NCI-H2196 (cell line): ENCODE data around the gene TRMT1.

ENCODE experiments used
- DNase-seq: peaks from one replicate; lab custom pipeline; 2025; ENCODE audit not compliant: unreplicated experiment; lab: John Stamatoyannopoulos, UW

TRMT1 gene

DNA sequence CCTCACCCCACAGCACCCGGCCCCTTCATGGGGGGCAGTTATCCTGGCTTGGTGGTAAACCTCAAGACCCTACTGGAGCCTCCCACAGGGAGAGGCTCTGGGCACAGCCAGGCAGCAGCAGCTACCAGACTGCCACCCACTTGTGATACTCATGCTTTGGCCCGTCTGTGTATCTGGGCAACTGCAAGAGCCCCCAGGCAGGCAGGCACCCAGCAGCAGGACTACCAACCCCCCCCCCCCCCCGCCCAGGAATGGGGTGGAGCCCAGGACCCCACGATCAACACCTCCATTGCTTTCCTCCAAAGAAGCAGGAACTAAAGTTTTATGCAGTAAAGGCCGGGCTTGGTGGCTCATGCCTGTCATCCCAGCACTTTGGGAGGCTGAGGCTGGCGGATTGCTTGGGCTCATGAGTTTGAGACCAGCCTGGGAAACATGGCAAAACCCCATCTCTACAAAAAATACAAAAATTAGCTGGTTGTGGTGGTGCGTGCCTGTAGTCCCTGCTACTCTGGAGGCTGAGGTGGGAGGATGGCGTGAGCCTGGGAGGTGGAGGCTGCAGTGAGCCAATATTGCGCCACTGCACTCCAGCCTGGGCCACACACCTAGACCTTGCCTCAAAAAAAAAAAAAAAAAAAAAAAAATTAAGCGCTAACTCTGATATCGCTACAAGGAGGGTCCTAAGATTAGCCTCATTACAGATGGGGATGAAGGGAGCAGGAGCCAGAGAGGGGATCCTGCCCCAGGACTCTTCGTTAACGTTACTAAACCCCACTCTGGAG is 12.8 kb downstream of the TRMT1 start:
- DNase-seq = no peak

DNA sequence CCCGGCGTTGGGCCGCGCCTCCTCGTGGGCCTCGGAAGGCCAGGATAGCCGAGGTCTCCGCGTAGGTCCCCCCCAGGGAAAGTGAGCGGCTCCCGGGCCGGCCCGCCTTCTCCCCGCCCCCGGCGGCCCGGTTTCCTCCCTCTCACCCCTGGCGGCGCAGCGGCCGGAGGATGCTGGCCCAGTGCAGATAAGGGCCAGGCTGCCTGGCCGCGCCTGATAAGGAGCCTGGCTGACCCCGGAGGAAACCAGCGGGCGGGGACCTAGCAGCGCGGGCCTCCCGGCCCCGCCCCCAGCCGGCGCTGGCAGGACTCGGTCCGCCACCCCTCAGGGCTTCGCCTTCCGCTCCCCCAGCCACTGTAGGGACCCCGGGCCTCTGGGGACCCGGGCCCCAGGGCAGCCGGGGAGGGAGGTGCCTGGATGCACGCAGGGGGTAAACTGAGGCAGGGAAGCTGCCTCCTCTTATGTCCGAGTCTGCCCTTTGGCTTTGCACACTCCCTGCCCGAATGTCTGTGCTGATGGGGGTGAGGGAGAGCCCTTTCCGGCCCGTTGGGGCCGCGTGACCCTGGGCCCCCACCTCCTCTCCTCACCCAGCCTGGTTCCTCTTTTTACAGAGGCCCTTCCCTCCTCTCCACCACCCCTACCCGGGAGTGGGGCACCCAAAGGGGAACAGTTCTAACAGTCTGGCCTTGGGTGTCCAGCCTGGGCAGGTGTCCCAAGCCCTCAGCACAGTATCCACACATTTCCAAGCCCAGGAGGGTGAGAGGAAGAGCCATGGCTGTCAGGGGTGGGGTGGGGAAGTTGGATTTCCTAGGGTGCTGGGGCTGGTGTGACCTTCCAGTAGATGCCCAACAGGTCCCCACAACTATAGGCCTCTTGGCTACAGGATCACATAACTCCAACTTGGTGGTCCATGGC is 13.6 kb downstream of the TRMT1 start, which contains the start of gene LYL1:
LYL1 (minus strand) TSS at position 193 of the 915 bp plus-strand sequence. CDS start 1,687 bp downstream, outside the sequence.
- no peak for DNase-seq

DNA sequence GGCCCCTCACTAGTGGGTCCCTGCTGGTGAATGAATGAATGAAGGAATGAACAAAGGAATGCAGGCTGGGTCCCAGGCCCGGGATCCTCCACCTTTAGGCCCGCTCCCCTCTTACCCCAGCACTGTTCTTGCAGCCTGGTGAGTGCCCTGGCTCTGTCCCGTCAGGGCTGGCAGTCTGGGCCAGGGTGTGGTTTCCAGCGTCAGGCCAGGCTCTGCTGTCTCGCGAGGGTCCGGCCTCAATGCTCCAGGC is 14.2 kb downstream of the TRMT1 start:
- no peak for DNase-seq

DNA sequence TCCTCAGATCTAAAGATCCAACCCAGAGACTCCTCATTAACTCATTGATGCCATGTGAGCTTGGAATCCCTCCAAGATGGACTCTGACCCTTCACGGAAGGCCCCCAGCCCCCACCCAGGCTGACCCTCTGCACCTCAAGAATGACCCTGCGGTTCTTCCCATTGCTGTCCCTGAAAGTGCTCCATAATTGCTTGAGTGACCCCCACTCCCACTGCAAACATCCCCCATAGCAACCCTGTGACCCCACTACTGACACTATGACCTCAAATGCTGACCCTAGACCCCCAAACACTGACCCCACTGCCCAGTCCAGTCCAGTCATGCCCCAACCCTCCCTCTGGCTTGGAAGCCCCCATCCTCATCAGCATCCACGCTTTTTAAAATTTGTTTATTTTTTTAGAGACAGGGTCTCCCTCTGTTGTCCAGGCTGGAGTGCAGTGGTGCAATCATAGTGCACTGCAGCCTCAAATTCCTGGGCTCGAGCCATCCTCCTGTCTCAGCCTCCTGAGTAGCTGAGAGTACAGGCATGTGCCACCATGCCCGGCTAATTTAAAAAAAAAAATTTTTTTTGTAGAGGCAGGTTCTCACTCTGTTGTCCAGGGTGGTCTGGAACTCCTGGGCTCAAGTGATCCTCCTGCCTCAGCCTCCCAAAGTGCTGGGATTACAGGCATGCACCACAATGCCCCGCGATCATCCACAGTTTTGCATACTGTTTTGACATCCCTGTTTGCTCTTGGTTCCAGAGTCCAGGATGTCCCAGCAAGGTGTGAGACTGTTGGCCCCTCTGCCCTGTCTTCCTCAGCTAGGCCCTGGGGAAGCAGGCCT is 14.7 kb downstream of the TRMT1 start:
- no peak for DNase-seq

DNA sequence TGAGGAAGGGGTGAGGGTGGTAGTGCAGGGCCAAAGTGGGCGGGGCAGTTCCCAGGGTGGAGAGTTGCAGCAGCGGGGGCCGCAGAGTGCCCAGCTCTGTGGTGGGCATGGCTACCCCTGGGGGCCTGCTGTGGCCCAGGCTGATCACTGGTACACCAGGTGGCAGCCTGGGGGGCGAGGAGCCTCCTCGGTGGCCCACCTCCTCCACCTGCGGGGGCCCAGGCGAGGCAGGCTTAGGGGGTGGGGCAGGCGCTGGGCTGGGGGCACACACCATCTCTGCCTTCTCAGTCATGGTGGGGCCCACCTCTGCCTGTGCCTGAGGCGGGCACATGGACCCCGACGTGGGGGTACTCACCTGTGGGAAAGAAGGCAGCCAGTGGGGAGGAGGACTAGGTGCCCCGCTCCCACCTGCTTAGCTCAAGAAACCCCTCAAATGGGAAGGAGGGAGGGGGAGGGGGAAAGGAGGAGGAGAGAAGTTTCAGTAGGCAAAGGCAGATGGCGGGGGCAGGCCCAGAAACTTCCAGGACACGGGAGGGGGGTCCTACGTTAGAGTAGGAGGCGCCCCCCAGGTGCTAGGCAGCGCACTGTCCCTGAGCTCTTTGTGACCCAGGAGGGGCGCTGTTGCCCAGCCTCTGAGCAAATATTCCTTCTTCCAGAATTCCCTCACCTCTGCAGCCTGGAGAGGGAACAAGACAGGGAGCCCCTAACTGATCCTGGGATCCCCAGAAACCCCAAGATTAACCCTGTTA is 15.5 kb downstream of the TRMT1 start:
- no peak for DNase-seq

DNA sequence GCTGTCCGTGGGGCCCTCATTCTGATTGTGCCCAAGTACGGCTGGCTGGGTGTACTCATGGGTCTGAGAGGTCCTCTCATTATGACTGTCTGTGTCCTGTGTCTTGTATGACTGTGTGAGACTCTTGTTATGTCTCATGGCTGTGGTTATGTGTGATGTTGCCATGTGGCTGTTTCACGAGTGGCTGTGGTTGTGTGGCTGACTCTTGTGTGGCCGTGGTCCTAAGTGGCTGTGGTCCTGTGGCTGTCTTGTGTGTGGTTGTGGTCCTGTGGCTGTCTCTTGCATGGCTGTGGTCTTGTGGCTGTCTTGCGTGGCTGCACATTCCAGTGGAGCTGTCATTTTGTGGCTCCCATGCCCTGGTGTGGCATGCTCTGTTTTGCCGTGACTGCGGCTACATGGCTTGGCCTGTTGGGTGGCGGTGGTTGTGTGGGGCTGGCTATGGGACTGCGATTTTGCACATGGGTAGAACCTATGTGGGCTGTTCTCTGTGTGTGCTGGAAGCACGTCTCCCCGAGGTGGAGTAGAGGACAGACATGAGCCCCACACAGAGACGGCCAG is 16.4 kb downstream of the TRMT1 start:
- DNase-seq = no peak

DNA sequence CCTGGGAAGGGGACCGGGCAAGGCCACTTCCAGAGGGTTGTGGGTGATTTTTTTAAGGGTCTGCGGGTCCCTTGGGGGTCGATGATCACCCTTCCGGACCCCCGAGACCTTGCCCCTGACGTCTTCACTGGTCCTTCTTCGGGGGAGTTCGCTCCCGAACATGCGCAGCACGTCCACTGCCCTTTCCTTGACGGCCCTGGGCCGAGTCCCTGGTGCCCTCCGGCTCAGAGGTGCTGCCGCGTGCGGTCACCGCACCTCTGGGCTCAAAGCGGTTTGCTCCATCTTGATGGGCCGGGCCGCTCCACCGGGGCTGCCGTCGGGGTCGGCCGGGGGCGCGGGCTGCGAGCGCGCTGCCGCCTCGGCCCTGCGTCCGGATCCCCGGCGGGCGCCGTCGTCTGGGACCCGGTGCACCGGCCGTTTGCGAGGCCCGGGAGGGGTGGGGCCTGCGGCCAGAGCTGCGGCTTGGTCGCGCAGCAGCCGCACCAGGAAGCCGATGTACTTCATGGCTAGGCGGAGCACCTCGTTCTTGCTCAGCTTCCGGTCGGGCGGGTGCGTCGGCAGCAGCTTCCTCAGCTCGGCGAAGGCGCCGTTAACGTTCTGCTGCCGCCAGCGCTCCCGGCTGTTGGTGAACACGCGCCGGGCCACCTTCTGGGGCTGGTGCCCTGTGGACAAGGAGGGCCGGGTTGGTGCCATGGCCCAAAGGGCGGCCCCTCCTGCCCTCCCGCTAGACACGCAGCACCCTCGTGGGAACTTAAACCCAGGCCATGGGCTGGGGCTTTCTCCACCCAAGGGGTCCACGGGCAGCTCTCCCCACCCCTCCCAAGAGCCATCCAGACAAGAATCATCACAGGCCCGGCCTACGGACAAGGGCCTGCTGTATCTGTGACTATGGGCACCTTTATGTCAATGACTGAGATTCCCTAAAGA is 17.2 kb downstream of the TRMT1 start:
- DNase-seq = peak; percentile 40

DNA sequence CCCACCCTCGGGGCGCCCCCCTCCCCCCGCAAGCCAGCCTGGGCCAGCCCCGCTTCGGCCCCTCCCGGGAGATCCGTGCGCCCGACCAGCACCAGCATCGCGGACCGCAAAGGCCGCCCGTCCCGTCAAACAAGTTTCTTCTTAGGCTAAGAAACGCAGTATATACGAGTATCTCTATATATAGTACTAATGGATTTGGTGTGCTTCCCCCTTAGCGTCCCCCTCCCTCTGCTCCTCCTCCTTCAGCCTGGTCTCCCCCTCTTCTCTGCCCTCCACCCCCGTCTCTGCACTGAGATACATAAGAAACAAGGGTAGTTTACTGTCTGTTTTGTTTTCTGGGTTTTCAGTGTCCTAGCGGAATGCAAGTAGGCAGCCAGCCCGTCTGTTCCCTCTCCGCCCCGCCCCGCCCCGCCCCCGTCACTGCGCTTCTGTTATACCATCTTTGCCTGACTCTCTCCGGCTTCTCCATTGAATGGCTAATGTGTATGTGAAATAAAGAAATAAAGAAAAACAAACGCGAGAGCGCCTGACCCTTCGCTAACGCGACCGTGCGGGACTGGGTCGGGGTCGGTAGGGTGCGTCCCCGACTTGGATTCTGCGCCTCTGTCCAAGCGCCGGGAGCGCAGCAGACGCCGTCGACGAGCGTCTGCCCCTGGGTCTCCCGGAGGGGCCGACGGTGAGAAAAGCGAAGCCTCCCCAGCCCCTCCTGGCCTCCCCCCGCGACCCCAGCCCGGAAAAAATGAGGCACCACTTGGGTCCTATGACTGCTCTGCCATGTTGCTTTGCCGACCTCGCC is 18.1 kb downstream of the TRMT1 start:
- no peak for DNase-seq

DNA sequence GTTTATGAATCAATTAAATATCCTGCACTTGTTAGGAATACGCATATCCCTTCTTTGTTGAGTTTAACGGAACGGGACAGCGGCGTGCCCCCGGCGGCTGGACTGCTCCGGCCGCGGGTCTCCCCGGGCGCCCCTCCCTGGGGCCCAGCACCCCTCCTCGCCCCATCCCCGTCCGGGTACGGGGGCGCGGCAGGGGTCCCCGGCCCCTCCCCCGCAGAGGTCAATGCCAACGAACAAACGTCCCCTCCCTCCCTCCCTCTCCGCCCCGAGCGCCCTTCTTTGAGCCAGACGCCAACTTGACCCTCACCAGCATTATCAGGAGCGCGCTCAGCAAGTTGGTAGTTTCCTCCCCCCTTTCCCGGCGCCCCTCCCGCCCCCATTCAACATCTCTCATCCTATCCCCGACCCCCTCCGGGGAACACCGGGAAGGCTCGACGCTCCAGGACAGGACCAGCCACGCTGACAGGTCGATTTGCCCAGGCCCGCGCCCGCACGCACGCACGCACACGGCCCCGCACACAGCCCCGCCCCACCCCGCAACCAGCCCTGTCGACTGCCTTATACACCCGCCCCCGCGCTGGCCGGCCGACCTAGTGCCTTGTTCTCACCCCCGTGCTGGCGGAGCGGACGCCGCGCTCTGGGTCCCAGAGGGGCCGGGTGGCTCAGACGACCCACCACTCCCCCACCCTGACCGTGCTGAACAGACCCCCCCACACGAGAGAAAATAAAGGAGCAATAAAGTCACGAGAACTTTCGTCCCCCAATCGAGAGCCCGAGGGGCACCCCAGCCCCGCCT is 18.9 kb downstream of the TRMT1 start:
- no peak for DNase-seq

DNA sequence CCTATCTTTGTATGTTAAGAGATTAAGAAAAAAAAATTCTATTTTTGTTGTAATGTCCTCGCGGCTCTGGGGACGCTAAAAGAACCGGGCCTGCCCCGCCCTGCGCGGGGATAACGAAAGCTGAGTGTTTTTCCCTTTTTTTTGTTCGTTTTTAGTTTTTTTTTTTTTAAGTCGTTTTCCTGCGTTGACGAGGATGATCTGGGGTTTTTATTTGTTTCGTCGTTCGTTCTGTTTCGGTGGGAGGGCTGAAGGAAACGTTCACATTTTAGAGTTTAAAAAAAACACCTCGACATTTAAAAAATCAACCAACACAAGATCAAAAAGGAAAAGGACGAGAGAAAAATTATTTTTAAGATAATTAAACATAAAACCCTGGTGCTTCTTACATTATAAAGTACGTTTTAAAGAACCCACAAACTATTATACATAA is 19.5 kb downstream of the TRMT1 start:
- no peak for DNase-seq

DNA sequence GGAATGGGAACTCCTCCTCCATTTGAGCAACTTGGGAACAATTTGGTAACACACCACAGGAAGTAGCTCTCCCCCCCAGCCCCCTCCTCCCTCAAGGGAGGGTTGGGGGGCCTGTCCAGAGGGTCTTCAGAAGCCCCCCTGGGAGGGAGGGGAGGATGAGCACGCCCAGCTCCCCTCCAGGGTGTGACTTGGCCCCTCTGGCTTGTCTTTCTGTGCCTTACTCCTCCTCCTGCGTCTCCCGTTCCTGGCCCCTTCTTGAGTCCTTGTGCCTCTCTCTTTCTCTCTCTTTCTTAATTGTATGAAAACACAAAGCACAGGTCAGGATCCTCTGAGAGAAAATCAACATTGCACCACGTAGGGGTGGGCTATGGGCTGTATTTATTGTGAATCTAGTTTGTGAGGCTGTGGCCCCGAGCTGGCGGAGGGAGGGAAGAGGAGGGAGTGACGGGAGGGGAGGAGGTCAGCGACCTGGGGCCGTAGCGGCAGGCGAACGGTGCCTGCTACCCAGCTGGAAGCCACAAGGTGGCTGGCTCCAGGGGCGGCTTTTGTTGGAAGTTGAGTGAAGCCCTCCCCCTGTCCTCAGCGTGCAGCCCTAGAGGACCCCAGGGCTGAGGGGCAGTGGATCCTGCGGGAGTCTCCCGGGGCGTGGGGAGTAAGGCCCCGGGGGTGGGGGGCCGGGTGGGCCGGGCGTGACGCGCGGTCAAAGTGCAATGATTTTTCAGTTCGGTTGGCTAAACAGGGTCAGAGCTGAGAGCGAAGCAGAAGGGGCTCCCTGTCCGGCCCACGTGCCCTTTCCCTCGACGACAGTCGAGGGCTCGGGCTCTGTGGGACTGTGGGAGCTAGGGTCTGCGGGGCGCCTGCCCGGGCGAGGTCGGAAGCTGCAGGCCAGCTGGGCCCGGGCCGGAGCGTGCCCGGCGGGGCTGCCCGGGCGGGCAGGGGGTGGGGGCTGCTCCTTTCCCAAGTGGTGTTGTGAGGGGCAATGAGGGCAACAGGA is 20.3 kb downstream of the TRMT1 start:
- DNase-seq = no peak

DNA sequence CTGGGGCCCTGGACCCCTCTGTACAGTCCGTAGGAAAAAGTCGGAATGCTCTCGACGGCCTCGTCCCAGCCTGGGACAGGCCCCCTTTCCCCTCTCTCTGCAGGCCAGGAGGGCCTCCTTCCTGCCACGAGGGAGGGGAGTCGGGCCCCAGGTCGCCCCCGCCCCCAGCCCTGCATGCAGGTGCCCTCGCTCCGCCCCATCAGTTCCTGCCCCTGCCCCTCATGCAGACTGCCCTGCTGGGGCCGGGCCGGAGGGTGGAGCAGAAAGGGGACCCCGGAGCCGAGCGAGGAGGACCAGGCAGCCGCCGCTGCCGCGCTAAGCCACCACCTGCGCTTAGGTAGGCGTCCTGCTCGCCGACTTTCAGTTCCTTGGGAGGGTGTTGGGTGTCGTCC is 21.2 kb downstream of the TRMT1 start:
- no peak for DNase-seq

DNA sequence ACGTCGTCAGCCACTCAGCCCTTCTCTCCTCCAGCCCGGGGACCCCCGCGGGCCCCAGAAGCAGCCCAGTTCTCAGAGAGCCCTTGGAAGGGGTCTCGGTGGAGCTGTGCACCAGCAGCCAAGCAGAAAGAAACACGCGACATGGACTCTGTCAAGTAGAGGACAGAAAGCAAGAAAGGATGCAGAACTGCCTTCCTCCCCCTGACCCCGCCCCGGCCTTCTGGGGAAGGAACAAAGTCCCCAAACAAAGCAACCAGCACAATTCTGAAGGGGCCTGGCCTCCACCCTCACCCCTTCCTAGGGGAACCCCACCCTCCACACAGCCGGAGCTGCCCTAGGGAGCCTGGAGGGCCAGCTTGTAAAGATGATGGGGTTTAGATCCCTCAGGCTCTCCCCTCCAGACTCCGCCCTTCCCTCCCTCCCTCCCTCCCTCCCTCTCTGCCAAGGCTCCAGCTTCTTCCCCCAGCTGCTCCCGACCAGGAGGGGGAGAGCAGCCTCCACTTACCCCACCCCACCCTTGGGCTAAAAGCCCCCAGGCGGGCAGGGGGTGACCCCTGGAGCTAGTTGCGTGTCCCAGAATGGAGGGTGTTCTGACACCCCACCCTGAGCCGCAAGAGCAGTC is 21.7 kb downstream of the TRMT1 start:
- no peak for DNase-seq

DNA sequence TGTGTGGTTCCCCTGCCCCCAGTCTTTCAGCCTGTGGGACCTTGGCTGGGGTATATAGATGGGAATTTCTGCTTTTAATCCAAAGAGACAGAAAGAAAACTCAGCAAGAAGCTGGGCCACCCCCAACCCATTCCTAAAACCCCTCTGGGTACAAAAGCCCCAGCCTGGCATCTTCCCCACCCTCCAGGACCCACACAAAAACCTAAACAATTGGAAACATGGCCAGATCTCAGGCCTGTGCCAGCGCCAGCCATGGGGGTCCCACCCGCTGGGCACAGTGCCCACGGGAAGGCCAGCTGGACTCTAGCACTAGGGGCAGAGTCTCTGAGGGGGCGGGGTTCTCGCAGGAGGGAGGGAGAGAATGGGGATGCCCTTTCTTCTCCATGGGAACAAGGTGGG is 22.4 kb downstream of the TRMT1 start:
- no peak for DNase-seq

DNA sequence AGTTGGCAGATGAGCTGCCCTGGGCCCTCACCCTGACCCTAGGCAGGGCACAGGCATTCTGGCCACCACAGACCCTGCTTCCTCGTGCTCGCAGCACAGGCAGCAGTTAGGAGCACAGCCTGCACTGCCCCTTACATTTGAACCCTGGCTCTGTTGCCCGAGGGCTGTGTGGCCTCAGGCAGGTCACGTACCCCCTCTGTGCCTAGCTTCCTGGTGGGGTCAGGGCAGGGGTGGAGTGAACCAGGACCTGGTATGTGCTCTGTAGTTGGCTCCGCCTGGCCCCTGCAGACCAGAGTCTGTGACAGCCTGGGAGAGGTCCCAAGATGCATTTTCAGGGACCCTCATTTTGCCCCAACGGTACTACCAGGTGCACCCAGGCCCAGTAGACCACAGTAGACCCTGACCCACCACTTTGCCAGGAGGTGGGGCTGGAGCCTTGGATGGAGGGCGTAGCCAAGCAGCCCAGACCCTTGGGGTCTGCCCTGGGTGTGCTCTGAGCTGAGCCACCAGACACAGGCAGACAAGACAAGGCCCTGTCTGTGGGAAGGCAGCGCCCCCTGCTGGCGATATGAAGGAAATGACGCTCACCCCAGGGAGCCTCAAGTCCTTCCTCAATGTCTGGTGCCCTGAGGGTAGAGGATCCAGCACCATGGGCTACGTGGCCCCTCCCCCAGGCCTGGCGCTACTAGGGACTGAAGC is 23.0 kb downstream of the TRMT1 start:
- peak; percentile 85 for DNase-seq
